Measurements from ENCODE around the gene TSPEAR.
"Not testable (repeated sequence)": the region's sequence is repeated elsewhere in the genome, so short reads cannot be mapped to it uniquely, and the experiment has no call there.

TSPEAR gene

GRCh38 chr21:44687671-44688070, 23.7 kb downstream of the TSPEAR start:
- no peak for DNase-seq (ENCODE audit: low read depth, low spot score)
- H3K27ac ChIP-seq, result no peak overlapping the region

DNA sequence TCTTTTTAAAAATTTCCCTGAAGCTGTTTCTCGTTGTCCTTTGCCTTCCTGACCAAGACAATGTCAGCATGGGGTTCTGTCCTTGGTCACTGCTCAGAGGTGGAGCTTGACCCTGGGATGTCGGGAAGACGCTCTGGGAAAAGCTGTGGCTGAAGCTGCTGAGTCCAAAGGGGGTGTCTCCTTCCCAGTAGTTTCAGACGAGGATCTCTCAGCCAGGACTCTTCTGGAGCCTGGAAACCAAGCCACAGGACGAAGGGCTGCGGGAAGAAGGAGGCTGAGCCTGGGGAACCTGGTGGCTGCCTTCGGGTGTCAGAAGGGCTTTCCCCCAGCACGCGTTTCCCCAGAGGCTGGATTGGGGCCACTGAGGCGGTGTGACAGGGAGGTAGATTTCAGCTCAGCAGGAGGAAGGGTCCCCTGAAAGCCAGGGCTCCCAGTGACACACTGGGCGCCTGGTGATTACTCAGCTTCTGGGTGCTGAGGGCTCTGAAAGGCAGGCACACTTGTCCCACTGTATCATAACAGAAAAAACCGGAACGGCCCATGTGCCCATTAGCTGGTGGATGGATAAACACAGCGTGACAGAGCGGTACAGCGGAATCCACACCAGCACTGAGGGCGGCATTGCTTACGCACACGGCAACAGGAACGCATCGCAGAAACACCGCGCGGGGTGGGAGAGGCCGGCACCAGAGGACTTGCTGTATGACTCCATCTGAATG, 24.4 kb downstream of the TSPEAR start:
- no peak overlapping the region for H3K27ac ChIP-seq
- no peak for DNase-seq (ENCODE audit: low read depth, low spot score)

GRCh38 chr21:44686000-44686781, 25.2 kb downstream of the TSPEAR start:
- no peak overlapping the region for H3K27ac ChIP-seq
- no peak for DNase-seq (ENCODE audit: low read depth, low spot score)

DNA sequence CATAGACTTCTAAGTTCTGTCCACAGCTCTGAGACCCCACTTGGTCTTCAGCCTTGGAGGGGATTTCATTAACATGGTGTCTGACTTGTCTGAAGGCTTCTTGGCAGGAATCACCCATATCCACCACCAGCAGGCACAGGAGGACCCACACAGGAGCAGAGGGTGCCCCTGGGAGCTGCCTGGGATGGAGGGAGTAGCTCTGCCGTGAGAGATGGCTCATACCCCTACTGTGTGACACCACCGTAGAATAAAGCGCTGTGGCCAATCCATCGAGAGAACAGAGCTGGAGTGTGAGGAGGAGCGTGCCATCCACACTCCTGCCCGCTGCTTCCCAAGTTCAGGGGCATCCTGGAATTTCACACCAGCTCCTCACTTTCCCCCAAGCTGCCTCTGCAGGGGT, 26.3 kb downstream of the TSPEAR start:
- DNase-seq (ENCODE audit: low read depth, low spot score); H3K27ac ChIP-seq: not testable (repeated sequence)

GRCh38 chr21:44684483-44684882, 26.9 kb downstream of the TSPEAR start:
- no peak for DNase-seq (ENCODE audit: low read depth, low spot score)
- no peak overlapping the region for H3K27ac ChIP-seq

DNA sequence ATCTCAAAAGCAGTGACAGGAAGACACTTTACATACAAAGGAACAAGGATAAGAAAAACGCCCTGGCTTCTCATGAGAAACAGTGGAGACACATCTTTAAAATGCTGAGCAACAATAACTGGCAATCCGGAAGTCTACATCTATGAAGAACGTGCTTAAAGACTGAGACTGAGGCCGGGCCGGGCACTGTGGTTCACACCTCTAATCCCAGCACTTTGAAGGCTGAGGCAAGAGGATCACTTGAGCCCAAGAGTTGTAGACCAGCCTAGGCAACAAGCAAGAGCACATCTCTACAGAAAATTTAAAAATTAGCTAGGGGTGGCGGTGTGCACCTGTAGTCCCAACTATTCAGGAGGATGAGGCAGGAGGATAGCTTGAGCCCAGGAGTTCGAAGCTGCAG, 27.3 kb downstream of the TSPEAR start:
- H3K27ac ChIP-seq, result no peak overlapping the region
- no peak for DNase-seq (ENCODE audit: low read depth, low spot score)

DNA sequence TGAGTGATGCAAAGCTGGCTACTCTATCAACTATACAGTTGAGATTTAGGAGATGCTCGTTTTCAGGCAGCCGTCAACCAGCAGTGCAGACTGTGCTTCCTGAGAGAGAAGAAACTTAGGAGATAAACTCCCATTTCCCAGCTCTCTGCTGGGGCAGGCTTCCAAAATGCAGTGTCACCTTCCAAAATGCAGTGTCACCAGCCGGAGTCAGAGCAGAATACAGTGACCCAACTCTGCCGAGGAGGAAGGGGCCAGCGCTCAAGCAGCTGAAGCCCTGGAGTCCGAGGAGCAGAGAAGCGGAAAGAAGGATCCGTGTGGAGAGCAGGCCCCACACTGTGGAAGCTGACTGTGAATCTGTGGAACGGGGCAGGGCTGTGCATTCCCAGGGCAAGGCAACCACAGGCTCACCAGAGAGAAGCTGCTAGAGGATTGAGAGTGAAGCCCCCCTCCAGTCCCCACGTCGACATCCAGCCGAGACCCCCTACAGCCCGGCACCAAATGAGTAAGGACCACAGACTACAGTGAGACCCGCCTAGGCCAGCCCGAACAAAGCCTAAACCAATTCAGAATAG, 28.7 kb downstream of the TSPEAR start:
- H3K27ac ChIP-seq, result no peak overlapping the region
- no peak for DNase-seq (ENCODE audit: low read depth, low spot score)

DNA sequence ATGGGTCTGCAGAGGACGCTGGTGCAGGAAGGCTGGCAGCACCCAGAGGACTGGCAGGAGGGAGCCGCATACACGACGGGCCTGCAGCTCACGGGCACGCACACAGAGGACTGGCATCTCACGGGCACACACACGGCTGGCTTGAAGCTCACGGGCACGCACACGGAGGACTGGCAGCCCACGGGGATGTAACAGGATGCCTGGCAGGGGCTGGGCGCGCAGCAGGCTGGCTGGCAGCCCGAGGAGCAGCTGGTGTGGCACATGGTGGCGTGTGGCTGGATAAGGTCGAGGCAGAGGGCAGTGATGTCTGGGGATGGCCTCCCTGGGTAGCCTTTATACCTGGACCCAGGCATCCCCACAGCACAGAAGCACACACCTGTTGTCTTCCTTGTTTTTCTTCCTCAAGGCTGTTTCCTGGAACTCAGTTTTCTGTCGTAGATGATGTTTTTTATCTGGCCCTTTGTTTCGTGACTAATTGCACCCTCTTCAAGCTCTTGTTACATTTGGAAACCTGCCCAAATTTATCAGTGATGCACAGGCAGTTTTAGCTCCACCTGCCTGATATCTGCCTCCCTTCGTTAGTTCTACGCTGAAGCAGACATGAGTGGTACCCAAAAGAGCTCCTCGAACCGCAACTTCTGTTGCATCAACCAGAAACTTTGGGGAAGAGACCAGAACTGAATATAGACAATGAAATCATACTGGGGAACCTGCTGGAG, 29.4 kb downstream of the TSPEAR start, which contains the start of gene KRTAP12-1:
KRTAP12-1 (minus strand) TSS at position 303 of the 719 bp plus-strand sequence; CDS start at position 263, 40 bp downstream.
- H3K27ac ChIP-seq, result no peak within 1 kb of the TSS
- no peak for DNase-seq (ENCODE audit: low read depth, low spot score)

- no peak for DNase-seq (ENCODE audit: low read depth, low spot score)
- H3K27ac ChIP-seq, result no peak overlapping the region
Measured at GRCh38 chr21:44681152-44681551, 30.2 kb downstream of the TSPEAR start.

DNA sequence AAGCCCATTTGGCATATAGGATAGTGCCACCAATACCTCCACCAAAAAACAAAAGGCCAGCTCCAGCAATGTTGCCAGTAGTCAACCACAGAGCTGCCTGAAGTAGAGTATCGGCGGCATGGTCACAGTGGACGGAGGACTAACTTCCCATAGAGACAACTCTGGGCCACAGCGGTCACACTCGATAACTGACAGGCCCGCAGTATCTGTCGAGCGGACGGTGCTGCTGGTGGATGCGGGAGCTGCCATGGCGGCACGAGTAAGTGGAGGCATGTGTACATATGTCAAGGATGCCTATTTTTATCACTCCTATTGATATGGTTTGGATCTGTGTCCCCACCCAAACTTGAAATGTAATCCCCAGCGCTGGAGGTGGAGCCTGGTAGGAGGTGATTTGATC, 33.5 kb downstream of the TSPEAR start:
- no peak for DNase-seq (ENCODE audit: low read depth, low spot score)

GRCh38 chr21:44671911-44672310, 39.5 kb downstream of the TSPEAR start:
- no peak overlapping the region for H3K27ac ChIP-seq
- no peak for DNase-seq (ENCODE audit: low read depth, low spot score)

More for the DNA sequence above, 33.5 kb downstream of the TSPEAR start:
- H3K27ac ChIP-seq, result no peak overlapping the region

DNA sequence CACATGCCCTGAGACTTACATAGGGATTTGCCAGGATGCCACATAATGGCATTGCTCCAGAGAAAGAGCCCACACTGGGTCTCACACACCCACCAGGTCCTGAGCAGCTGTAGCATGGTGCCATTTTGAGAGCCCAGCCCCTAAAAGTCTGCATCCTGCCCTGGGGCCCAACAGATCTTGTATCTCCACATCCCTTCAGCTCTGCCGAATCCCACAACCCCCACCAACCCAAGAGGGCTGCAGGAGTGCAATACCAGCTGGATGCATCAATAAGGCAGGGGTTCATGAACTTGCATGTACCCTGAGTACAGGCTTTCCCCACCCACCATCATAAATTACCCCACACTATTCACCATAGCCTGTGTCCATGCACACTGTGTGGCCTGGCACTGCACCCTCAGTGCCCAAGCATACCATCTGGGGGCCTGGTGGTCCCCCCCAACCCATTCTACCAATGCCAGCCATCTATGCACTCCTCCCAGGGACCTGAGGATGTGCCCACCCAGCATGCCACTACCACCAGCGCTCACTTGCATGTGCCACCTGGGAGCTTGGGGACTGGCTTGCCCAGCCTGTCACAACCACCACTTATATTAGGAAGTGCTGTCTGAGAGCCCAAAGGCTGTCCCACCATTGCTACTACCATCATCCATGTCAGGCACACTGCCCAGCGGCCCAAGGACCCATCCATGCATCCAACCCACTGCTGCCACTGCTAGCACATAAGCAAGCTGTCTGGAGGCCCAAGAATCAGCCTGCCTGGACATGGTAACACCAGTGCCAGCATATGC, 40.5 kb downstream of the TSPEAR start:
- no peak for DNase-seq (ENCODE audit: low read depth, low spot score)

GRCh38 chr21:44667612-44668011, 43.8 kb downstream of the TSPEAR start:
- no peak overlapping the region for H3K27ac ChIP-seq
- DNase-seq (ENCODE audit: low read depth, low spot score), result no peak

More for the DNA sequence above, 40.5 kb downstream of the TSPEAR start:
- no peak overlapping the region for H3K27ac ChIP-seq

DNA sequence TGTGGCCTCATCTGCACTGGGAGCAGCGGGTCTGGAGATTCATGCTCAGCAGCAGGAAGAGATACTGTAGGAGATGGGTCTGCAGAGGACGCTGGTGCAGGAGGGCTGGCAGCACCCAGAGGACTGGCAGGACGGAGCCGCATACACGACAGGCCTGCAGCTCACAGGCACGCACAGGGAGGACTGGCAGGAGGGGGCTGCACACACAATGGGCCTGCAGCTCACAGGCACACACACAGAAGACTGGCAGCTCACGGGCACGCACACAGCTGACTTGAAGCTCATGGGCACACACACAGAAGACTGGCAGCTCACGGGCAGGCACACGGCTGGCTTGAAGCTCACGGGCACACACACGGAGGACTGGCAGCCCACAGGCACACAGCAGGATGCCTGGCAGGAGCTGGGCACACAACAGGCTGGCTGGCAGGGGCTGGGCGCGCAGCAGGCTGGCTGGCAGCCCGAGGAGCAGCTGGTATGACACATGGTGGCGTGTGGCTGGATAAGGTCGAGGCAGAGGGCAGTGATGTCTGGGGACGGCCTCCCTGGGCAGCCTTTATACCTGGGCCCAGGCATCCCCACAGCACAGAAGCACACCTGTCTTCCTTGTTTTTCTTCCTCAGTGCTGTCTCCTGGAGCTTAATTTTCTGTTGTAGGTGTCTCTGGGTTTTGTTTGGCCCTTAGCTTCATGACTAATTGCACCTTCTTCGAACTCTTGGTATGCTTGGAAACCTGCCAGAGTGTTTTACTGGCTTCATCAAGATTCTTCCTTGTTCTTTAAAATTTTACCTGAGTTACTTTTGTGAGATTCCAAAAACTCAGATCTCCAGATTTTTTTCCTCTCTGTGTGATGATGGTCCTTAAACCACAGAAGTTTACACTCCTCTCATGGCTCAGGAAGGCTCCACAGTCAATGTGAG, 44.7 kb downstream of the TSPEAR start, which contains the start of gene KRTAP12-2:
KRTAP12-2 (minus strand) TSS at position 527 of the 920 bp plus-strand sequence; CDS start at position 486, 41 bp downstream.
- peak; percentile 3 for DNase-seq (ENCODE audit: low read depth, low spot score)
- no peak within 1 kb of the TSS for H3K27ac ChIP-seq

- H3K27ac ChIP-seq, result no peak overlapping the region
- no peak for DNase-seq (ENCODE audit: low read depth, low spot score)
Measured at GRCh38 chr21:44664691-44665090, 46.7 kb downstream of the TSPEAR start.

DNA sequence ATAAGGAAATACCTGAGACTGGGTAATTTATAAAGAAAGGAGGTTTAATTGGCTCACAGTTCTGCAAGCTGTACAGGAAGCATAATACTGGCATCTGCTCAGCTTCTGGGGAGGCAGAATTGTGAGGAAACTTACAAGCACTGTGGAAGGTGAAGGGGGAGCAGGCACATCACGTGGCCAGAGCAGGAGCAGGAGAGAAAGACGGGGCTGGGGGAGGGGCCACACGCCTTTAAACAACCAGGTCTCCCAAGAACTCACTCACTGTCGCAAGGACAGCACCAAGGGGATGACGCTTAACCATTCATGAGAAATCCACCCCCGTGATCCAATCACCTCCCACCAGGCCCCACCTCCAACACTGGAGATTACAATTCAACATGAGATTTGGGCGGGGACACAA, 49.8 kb downstream of the TSPEAR start:
- DNase-seq (ENCODE audit: low read depth, low spot score); H3K27ac ChIP-seq: not testable (repeated sequence)

- no peak overlapping the region for H3K27ac ChIP-seq
- DNase-seq (ENCODE audit: low read depth, low spot score), result no peak
Measured at GRCh38 chr21:44658913-44659595, 52.3 kb downstream of the TSPEAR start.

DNA sequence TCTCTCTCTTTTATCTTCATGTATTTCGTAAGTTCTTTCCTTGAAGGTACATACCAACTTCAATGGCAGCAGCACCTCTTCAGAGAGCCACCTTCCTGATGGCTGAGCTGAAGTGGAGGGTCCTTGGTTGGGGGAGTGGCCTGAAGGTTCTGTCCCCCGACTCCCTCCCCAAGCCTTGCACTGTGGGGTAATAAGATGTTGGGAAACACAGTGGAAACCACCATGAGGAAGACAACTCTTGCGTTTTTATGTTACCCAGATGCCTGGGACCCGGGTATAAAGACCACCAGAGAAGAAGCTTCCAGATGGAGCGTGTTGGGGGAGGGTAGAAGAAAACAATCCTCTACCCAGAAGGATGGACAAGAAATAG, 52.8 kb downstream of the TSPEAR start:
- DNase-seq (ENCODE audit: low read depth, low spot score), result no peak
- H3K27ac ChIP-seq, result no peak overlapping the region
